Measurements from ENCODE around the gene UBR3.
"Not testable (repeated sequence)": the region's sequence is repeated elsewhere in the genome, so short reads cannot be mapped to it uniquely, and the experiment has no call there.

Gene UBR3

GRCh38 chr2:169933124-169933711 is 106.0 kb downstream of the UBR3 start:
- FAIRE-seq: no peak
- DNase-seq (ENCODE audit: insufficient read length, low spot score): peak; percentile 24

- DNase-seq (ENCODE audit: insufficient read length, low spot score); FAIRE-seq: not testable (repeated sequence)
Measured at GRCh38 chr2:169936652-169937051, 109.4 kb downstream of the UBR3 start.

GRCh38 chr2:169945515-169945914 is 118.3 kb downstream of the UBR3 start:
- no peak for FAIRE-seq
- no peak for DNase-seq (ENCODE audit: insufficient read length, low spot score)

- DNase-seq (ENCODE audit: insufficient read length, low spot score) (no peak), FAIRE-seq (no peak)
Measured at GRCh38 chr2:169946092-169946491, 118.8 kb downstream of the UBR3 start.

- FAIRE-seq (no peak), DNase-seq (ENCODE audit: insufficient read length, low spot score) (no peak)
Measured at GRCh38 chr2:169946546-169946945, 119.3 kb downstream of the UBR3 start.

- FAIRE-seq: no peak
Measured at GRCh38 chr2:169955940-169956339, 128.7 kb downstream of the UBR3 start.

GRCh38 chr2:169957219-169957618 is 130.0 kb downstream of the UBR3 start:
- DNase-seq (ENCODE audit: insufficient read length, low spot score); FAIRE-seq: not testable (repeated sequence)

More at GRCh38 chr2:169955940-169956339, 128.7 kb downstream of the UBR3 start:
- DNase-seq (ENCODE audit: insufficient read length, low spot score): no peak

- DNase-seq (ENCODE audit: insufficient read length, low spot score): no peak
- no peak for FAIRE-seq
Measured at GRCh38 chr2:169961911-169962310, 134.7 kb downstream of the UBR3 start.

- DNase-seq (ENCODE audit: insufficient read length, low spot score) (no peak), FAIRE-seq (no peak)
Measured at GRCh38 chr2:169963786-169964185, 136.5 kb downstream of the UBR3 start.

- DNase-seq (ENCODE audit: insufficient read length, low spot score) (no peak), FAIRE-seq (no peak)
Measured at GRCh38 chr2:169964740-169965139, 137.5 kb downstream of the UBR3 start.

GRCh38 chr2:169965495-169965894 is 138.2 kb downstream of the UBR3 start:
- FAIRE-seq: no peak
- DNase-seq (ENCODE audit: insufficient read length, low spot score): no peak

- no peak for FAIRE-seq
Measured at GRCh38 chr2:169966454-169966853, 139.2 kb downstream of the UBR3 start.

GRCh38 chr2:169968743-169969142 is 141.5 kb downstream of the UBR3 start:
- no peak for DNase-seq (ENCODE audit: insufficient read length, low spot score)
- FAIRE-seq: no peak

More at GRCh38 chr2:169966454-169966853, 139.2 kb downstream of the UBR3 start:
- DNase-seq (ENCODE audit: insufficient read length, low spot score): no peak

- no peak for FAIRE-seq
- no peak for DNase-seq (ENCODE audit: insufficient read length, low spot score)
Measured at GRCh38 chr2:169975221-169975620, 148.0 kb downstream of the UBR3 start.

- no peak for FAIRE-seq
- no peak for DNase-seq (ENCODE audit: insufficient read length, low spot score)
Measured at GRCh38 chr2:169976335-169976851, 149.1 kb downstream of the UBR3 start.

GRCh38 chr2:169977530-169977929 is 150.3 kb downstream of the UBR3 start:
- DNase-seq (ENCODE audit: insufficient read length, low spot score) (no peak), FAIRE-seq (peak; percentile 26)

GRCh38 chr2:169978402-169979017 is 151.3 kb downstream of the UBR3 start:
- FAIRE-seq (no peak), DNase-seq (ENCODE audit: insufficient read length, low spot score) (no peak)

- no peak for FAIRE-seq
Measured at GRCh38 chr2:169979025-169979424, 151.8 kb downstream of the UBR3 start.

GRCh38 chr2:169980001-169980400 is 152.7 kb downstream of the UBR3 start:
- no peak for FAIRE-seq
- DNase-seq (ENCODE audit: insufficient read length, low spot score): no peak

More at GRCh38 chr2:169979025-169979424, 151.8 kb downstream of the UBR3 start:
- DNase-seq (ENCODE audit: insufficient read length, low spot score): no peak

GRCh38 chr2:169980643-169981042 is 153.4 kb downstream of the UBR3 start:
- no peak for FAIRE-seq
- DNase-seq (ENCODE audit: insufficient read length, low spot score): no peak

- DNase-seq (ENCODE audit: insufficient read length, low spot score): no peak
- FAIRE-seq: no peak
Measured at GRCh38 chr2:169982929-169983328, 155.7 kb downstream of the UBR3 start.

GRCh38 chr2:169983506-169983905 is 156.3 kb downstream of the UBR3 start:
- FAIRE-seq (no peak), DNase-seq (ENCODE audit: insufficient read length, low spot score) (no peak)
